Gastrocnemius medialis (tissue), 4 donors: Measurements from ENCODE around the gene RSKR.

Source experiments
- CTCF ChIP-seq, 5 experiments: fragments of 450-650 bp in 3 of 5; fragments of 200-600 bp in 2 of 5; sonication (generic) in 2 of 5; IDR thresholded peaks in 4 of 5; conservative IDR thresholded peaks in 1 of 5; 1 replicate in 4 of 5; 2 replicates in 1 of 5; pipeline ENCODE4 v1.5.1; 2016 to 2019; ENCODE audit warnings: antibody characterized with exemption in 5 of 5, mild to moderate bottlenecking in 3 of 5, moderate library complexity in 3 of 5
- POLR2A ChIP-seq, 2 donors: fragments of 450-650 bp; IDR thresholded peaks; one replicate each; pipeline ENCODE4 v1.6.1; 2017; ENCODE audit warnings: antibody characterized with exemption in 2 of 2, mild to moderate bottlenecking in 2 of 2, moderate library complexity in 2 of 2

DNA sequence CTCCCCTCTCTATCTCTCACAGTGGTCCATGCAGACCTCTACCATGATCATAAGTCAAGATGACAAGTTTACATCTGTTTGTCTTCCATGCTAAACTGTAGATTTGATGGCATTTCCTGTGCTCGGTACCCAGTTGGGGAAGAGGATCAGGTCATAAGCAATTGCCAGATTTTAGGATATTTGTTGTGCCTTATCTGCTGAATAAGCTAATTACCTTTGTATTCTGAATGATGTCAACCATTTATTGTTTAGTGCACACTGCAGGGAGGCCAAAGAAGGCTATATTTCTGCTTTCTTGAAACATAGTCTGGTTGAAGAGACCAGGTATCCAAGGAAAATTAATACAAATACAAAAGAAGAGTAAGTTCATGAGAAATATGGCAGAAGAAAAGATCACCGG, 31.5 kb downstream of the RSKR start:
- TF ChIP-seq CTCF (IDR thresholded peaks at IDR 0.05 in 4 of 5, conservative IDR thresholded peaks at IDR 0.05 in 1 of 5) (no peak), POLR2A (IDR thresholded peaks at IDR 0.05) (no peak)
